ENCODE results near the gene SLC39A9. TPM values are rescaled to one million over a fixed set of nuclear protein-coding genes. Genes with fewer than 3 reads are reported as not detected.
"Not testable (repeated sequence)": the region's sequence is repeated elsewhere in the genome, so short reads cannot be mapped to it uniquely, and the experiment has no call there.

SLC39A9 gene
- total RNA-seq, 1 experiment from 2014 or later: 63.4 TPM

GRCh38 chr14:69495341-69495921 lies 96.9 kb downstream of the SLC39A9 start:
- Histone ChIP-seq H3K27ac (ENCODE audit: low read length) (no peak overlapping the region), H3K36me3 (ENCODE audit: control insufficient read depth, insufficient read depth, low read length) (no peaks in the 10 kb centered on the region), H3K4me1 (ENCODE audit: control insufficient read depth, insufficient read depth, low read length) (no peaks in the 10 kb centered on the region), H3K9me3 (ENCODE audit: control insufficient read depth, insufficient read depth, low read depth, low read length) (no peaks in the 10 kb centered on the region), H3K4me3 (ENCODE audit: low read depth in 2 of 2, low read length in 2 of 2) (no peak overlapping the region), H3K27me3 (ENCODE audit: control insufficient read depth, insufficient read depth, low read length) (no peaks in the 10 kb centered on the region)
- ATAC-seq: no peak
- DNase-seq (ENCODE audit: low read depth, low spot score): no peak
- intact Hi-C loops (cut with micrococcal nuclease; ENCODE audit: unreplicated experiment) (no loop called here), in situ Hi-C loops (cut with HindIII; ENCODE audit: low pct_unique_long_range_greater_than_20kb, low sequenced_read_pairs) (no loop called here)
- BruUV-seq (replicated peaks): no TSS peak
- TF ChIP-seq, protein P1, sequence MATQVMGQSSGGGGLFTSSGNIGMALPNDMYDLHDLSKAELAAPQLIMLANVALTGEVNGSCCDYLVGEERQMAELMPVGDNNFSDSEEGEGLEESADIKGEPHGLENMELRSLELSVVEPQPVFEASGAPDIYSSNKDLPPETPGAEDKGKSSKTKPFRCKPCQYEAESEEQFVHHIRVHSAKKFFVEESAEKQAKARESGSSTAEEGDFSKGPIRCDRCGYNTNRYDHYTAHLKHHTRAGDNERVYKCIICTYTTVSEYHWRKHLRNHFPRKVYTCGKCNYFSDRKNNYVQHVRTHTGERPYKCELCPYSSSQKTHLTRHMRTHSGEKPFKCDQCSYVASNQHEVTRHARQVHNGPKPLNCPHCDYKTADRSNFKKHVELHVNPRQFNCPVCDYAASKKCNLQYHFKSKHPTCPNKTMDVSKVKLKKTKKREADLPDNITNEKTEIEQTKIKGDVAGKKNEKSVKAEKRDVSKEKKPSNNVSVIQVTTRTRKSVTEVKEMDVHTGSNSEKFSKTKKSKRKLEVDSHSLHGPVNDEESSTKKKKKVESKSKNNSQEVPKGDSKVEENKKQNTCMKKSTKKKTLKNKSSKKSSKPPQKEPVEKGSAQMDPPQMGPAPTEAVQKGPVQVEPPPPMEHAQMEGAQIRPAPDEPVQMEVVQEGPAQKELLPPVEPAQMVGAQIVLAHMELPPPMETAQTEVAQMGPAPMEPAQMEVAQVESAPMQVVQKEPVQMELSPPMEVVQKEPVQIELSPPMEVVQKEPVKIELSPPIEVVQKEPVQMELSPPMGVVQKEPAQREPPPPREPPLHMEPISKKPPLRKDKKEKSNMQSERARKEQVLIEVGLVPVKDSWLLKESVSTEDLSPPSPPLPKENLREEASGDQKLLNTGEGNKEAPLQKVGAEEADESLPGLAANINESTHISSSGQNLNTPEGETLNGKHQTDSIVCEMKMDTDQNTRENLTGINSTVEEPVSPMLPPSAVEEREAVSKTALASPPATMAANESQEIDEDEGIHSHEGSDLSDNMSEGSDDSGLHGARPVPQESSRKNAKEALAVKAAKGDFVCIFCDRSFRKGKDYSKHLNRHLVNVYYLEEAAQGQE (IDR thresholded peaks at IDR 0.05; ENCODE audit: insufficient read depth in 1 of 2, low read depth in 2 of 2, low read length in 1 of 2): no peak
- no peak for TF ChIP-seq CTCF (IDR thresholded peaks at IDR 0.05)
- no peak for TF ChIP-seq TCF7L2 (IDR thresholded peaks at IDR 0.05; ENCODE audit: low read depth, low read length)
- TF ChIP-seq POLR2AphosphoS5 (IDR thresholded peaks at IDR 0.05; ENCODE audit: low read depth, low read length): no peak
- TF ChIP-seq SIN3A (IDR thresholded peaks at IDR 0.05; ENCODE audit: borderline replicate concordance, insufficient read depth, low read depth, low read length): no peak
- ChIA-PET POLR2A (no interaction called here), CTCF (no interaction called here)

- in situ Hi-C loops (cut with HindIII; ENCODE audit: low pct_unique_long_range_greater_than_20kb, low sequenced_read_pairs); H3K36me3 ChIP-seq (ENCODE audit: control insufficient read depth, insufficient read depth, low read length); intact Hi-C loops (cut with micrococcal nuclease; ENCODE audit: unreplicated experiment); POLR2A ChIA-PET; DNase-seq (ENCODE audit: low read depth, low spot score); H3K4me1 ChIP-seq (ENCODE audit: control insufficient read depth, insufficient read depth, low read length); BruUV-seq (replicated peaks); CTCF ChIA-PET; H3K27ac ChIP-seq (ENCODE audit: low read length); ATAC-seq; H3K9me3 ChIP-seq (ENCODE audit: control insufficient read depth, insufficient read depth, low read depth, low read length); H3K4me3 ChIP-seq (ENCODE audit: low read depth in 2 of 2, low read length in 2 of 2); H3K27me3 ChIP-seq (ENCODE audit: control insufficient read depth, insufficient read depth, low read length): not testable (repeated sequence)
These were observed 99.4 kb downstream of the SLC39A9 start for GRCh38 chr14:69497866-69498265.

DNA sequence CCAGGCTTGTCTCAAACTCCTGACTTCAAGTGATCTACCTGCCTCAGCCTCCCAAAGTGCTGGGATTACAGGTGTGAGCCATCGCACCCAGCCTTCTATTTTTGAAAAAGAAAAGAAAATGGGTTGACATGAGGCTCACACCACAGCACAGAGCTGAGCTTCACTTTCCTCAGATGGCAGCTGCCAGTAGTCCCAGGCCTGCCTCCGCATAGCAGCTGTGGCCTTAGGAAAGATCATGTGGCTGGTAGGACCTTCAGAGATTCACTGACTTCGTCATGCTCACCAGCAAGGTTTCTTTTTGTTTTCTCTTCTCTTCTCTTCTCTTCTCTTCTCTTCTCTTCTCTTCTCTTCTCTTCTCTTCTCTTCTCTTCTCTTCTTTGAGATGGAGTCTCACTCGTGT lies 99.8 kb downstream of the SLC39A9 start:
- H3K9me3 ChIP-seq (ENCODE audit: control insufficient read depth, insufficient read depth, low read depth, low read length); H3K27me3 ChIP-seq (ENCODE audit: control insufficient read depth, insufficient read depth, low read length); H3K4me1 ChIP-seq (ENCODE audit: control insufficient read depth, insufficient read depth, low read length); H3K4me3 ChIP-seq (ENCODE audit: low read depth in 2 of 2, low read length in 2 of 2); POLR2A ChIA-PET; intact Hi-C loops (cut with micrococcal nuclease; ENCODE audit: unreplicated experiment); ATAC-seq; H3K36me3 ChIP-seq (ENCODE audit: control insufficient read depth, insufficient read depth, low read length); H3K27ac ChIP-seq (ENCODE audit: low read length); in situ Hi-C loops (cut with HindIII; ENCODE audit: low pct_unique_long_range_greater_than_20kb, low sequenced_read_pairs); CTCF ChIA-PET; DNase-seq (ENCODE audit: low read depth, low spot score); BruUV-seq (replicated peaks): not testable (repeated sequence)

Measured in Panc1 (cell line).